Esophagus (tissue), 2 donors: Measurements from ENCODE around the gene SBSN. TPM values are rescaled to one million over a fixed set of nuclear protein-coding genes. Genes with fewer than 3 reads are reported as not detected.

ENCODE experiments used
- H3K27ac ChIP-seq, 2 donors: one replicate each; pipeline ENCODE4 v1.5.1; 2013; ENCODE audit warnings: low read depth in 2 of 2, mild to moderate bottlenecking in 2 of 2, inconsistent platforms in 1 of 2, low read length in 1 of 2, moderate library complexity in 1 of 2
- H3K27me3 ChIP-seq, 2 donors: one replicate each; pipeline ENCODE4 v1.6.1; 2013; ENCODE audit warnings: low read length in 2 of 2, control low read depth in 1 of 2, mild to moderate bottlenecking in 1 of 2; ENCODE audit not compliant: insufficient read depth in 2 of 2, control insufficient read depth in 1 of 2
- H3K36me3 ChIP-seq, 2 donors: one replicate each; pipeline ENCODE4 v1.6.1; 2013; ENCODE audit warnings: low read length in 1 of 2; ENCODE audit not compliant: control insufficient read depth in 2 of 2, insufficient read depth in 2 of 2
- H3K4me1 ChIP-seq, 2 donors: one replicate each; pipeline ENCODE4 v1.6.1; 2013; ENCODE audit warnings: low read length in 1 of 2; ENCODE audit not compliant: control insufficient read depth in 2 of 2, insufficient read depth in 2 of 2
- H3K4me3 ChIP-seq, 2 donors: one replicate each; pipeline ENCODE4 v1.5.1; 2013; ENCODE audit warnings: low read length in 2 of 2, mild to moderate bottlenecking in 2 of 2, low read depth in 1 of 2, moderate library complexity in 1 of 2
- H3K9me3 ChIP-seq, 2 donors: one replicate each; pipeline ENCODE4 v1.6.1; 2013; ENCODE audit warnings: mild to moderate bottlenecking in 2 of 2, low read depth in 1 of 2, low read length in 1 of 2, moderate library complexity in 1 of 2; ENCODE audit not compliant: control insufficient read depth in 2 of 2, insufficient read depth in 1 of 2
- WGBS, 2 donors: extraction: QIAGEN DNeasy Blood & Tissue Kit; methylation state at CpG; one replicate each; pipeline ENCODE4 v1.1.7; 2013; 5-methylcytosine and 5-hydroxymethylcytosine counted together
- polyA plus RNA-seq, 2 donors: library from polyadenylated mRNA; stranded (reverse); fragments of 200-250 nt; gene quantifications; one replicate each; pipeline ENCODE4 v1.2.3, GENCODE V29; 2013
- donor health status: healthy with polysubstance abuse.
- donor health status: Bipolar disorder and iron deficiency.

SBSN gene
- polyA plus RNA-seq, 2 donors: 453 to 1,191 TPM

DNA sequence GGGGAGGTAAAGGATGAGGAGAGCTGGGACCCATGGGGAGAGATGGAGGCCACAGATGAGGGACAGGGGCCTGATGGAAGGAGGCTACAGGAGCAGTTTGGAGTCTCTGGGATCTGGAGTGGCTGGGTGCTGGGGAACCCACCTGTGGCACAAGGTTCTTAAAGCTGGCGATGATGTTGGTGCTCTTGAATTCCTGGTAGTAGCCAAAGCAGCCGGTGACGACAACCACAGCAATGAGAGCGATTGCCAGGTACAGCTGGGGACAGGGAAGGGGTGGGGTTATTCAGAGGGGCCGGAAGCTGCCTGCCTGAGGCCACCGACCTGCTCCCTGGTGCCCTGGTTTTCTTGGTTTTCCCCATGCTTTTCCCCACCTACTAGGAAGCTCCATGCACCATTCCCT lies 32.6 kb upstream of the SBSN start:
- Histone ChIP-seq H3K4me3 (no peak overlapping the region), H3K36me3 (no peaks in the 10 kb centered on the region), H3K9me3 (no peaks in the 10 kb centered on the region), H3K27me3 (peaks cover 0 to 9% of the 10 kb centered on the region in 2 donors), H3K4me1 (peaks cover 3 to 13% of the 10 kb centered on the region in 2 donors), H3K27ac (no peak overlapping the region)
- WGBS, 2 donors: 58 to 74% methylated on average over 6 of the region's 6 CpGs

DNA sequence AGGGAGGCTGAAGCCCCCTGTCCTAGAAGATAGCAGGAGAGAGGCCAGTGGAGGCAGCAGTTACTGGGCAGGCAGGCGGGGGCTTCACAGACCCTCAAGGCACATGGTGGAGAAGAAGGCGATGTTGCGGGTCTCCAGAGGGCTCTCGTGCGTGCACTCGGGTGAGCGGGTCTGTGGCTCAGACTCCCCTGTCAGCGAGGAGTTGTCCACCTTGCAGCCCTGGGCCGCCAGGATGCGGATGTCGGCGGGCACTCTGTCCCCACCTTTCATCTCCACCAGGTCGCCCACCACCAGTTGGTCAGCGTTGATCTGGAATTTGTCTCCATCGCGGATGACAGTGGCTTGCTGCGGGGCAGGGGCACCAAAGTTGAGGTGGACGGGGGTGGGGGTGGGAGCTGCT lies 32.2 kb upstream of the SBSN start:
- Histone ChIP-seq H3K36me3 (no peaks in the 10 kb centered on the region), H3K9me3 (no peaks in the 10 kb centered on the region), H3K4me3 (no peak overlapping the region), H3K4me1 (peaks cover 3 to 13% of the 10 kb centered on the region in 2 donors), H3K27me3 (peaks cover 0 to 9% of the 10 kb centered on the region in 2 donors), H3K27ac (no peak overlapping the region)
- WGBS, 2 donors: 90 to 92% methylated on average over 18 of the region's 18 CpGs

DNA sequence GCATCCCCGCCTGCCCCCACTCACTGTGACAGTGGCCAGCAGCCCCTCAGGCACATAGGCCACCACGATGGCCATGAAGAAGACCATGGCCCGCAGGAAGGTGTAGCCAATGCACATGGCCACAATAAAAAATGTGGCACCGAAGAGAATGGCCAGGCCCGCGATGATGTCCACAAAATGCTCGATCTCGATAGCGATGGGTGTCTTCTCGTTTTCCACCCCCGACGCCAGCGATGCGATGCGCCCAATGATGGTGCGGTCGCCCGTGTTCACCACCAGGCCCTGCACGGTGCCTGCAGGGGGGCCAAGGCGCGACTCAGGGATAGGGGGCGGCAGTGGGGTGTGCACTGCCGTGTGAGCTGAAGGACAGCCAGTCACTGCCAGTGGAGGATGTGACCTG lies 31.7 kb upstream of the SBSN start:
- Histone ChIP-seq H3K36me3 (no peaks in the 10 kb centered on the region), H3K27ac (no peak overlapping the region), H3K4me1 (peaks cover 3 to 13% of the 10 kb centered on the region in 2 donors), H3K27me3 (peaks cover 0 to 9% of the 10 kb centered on the region in 2 donors), H3K4me3 (no peak overlapping the region), H3K9me3 (no peaks in the 10 kb centered on the region)
- 90 to 91% methylated on average over 23 of the region's 23 CpGs for WGBS, 2 donors

DNA sequence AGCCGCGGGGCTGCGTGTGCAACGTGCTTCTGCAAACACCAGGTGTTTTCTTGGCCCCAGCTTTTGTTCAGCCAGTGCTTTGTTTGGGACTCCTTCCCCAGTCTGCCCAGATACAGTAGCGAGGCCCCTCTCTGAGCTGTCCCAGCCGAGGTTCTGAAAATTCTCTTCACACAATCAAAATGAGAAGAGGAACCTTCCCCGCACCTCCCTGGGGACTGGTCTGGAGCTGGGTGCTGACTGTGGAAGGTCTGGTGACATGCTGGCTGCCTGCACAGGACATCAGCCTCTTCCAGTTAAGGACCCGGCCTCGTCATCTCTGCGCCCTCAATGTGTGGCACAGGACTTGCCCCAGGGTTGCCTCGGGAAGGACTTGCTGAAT lies 31.2 kb upstream of the SBSN start:
- H3K9me3 ChIP-seq: no peaks in the 10 kb centered on the region
- WGBS, 2 donors: 49 to 51% methylated on average over 11 of the region's 11 CpGs
- no peaks in the 10 kb centered on the region for H3K36me3 ChIP-seq
- no peak overlapping the region for H3K4me3 ChIP-seq
- no peak overlapping the region for H3K27ac ChIP-seq
- H3K4me1 ChIP-seq: peaks cover 3 to 13% of the 10 kb centered on the region in 2 donors
- peaks cover 0 to 9% of the 10 kb centered on the region in 2 donors for H3K27me3 ChIP-seq

DNA sequence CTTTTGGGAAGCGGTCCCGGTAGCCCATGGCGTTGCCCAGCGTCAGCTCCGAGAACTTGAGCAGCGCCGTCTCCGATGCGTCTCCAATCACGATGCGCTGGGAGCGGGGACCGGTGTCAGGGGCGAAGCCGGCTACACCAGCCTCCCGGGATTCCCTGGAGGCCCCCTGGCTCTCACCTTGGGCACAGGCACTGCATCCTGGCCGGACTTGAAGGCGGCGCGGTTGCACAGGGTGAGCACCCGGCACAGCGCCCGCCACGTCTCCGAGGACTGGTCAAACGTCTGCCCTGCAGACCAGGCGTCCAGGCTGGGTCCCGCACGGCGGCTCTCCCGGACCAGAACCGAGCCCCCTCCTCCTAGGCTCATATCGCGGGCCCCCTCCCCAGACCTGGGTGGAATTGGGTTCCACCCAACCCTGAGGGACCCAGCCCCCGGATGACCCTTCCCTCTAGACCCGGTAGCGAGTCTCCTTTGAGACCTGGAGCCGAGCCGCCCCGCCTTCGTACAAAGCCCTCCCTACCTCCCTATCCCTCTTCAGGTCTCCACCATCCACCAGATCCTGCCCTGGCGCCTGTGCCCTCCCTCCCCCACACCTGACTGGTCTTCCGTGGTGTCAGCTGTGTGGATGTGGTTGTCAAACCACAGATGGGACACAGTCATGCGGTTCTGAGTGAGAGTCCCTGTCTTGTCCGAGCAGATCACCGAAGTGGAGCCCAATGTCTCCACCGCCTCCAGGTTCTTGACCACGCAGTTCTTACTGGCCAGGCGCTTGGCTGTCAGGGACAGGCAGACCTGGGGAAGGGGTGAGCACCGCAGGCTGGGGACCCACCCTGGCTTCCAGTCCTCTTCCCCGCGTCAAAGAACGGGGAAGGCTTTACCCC lies 30.5 kb upstream of the SBSN start:
- Histone ChIP-seq H3K4me3 (peak overlapping the region in 1 of 2 donors; percentile 34), H3K4me1 (peaks cover 3 to 13% of the 10 kb centered on the region in 2 donors), H3K9me3 (no peaks in the 10 kb centered on the region), H3K27ac (no peak overlapping the region), H3K27me3 (peaks cover 0 to 9% of the 10 kb centered on the region in 2 donors), H3K36me3 (no peaks in the 10 kb centered on the region)
- 24 to 30% methylated on average over 50 to 53 of the region's 53 CpGs for WGBS, 2 donors

DNA sequence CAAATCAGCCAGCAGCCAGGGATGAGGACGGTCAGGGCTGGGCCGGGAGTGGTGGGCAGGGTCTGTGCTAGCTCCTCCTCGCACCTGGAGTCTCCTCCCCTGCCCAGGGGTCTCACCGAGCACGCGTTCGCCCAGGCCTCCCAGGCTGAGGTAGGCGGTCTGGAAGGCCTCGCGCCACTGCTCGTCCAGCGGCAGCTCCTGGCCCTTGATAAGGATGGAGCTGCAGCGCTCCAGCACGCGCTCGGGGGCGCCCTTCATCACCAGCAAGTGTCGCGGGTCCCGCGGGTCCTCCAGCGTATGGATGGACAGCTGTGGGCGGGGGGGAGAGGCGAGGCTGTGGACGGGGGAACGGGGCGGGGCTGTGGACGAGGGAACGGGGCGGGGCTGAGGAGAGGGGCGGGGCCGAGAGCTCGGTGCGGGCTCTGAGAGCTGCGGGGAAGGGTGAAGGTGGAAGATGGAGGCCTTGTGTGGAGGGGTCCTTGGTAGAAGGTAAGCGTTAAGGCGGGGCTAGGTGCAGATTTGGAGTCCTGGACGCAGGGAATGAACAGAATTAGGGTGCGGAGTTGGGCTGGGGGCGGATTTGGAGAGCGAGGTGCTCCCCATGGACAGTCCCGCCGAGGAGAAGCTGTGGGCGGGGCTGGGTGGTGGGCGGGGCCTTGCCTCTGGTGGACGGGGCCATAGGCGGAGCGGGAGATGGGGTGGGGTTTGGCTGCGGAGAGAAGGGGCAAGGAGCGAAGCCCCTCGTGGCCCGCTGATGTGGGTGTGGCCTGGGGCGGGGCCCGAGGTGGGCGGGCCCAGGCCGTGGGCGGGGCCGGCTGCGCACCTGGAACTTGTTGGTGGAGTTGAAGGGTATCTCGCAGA lies 29.7 kb upstream of the SBSN start:
- no peak overlapping the region for H3K27ac ChIP-seq
- no peaks in the 10 kb centered on the region for H3K9me3 ChIP-seq
- H3K4me3 ChIP-seq: peak overlapping the region in 1 of 2 donors; percentile 34
- WGBS, 2 donors: 10% methylated on average over 53 to 60 of the region's 60 CpGs
- H3K4me1 ChIP-seq: peaks cover 3 to 13% of the 10 kb centered on the region in 2 donors
- peaks cover 0 to 9% of the 10 kb centered on the region in 2 donors for H3K27me3 ChIP-seq
- H3K36me3 ChIP-seq: no peaks in the 10 kb centered on the region

DNA sequence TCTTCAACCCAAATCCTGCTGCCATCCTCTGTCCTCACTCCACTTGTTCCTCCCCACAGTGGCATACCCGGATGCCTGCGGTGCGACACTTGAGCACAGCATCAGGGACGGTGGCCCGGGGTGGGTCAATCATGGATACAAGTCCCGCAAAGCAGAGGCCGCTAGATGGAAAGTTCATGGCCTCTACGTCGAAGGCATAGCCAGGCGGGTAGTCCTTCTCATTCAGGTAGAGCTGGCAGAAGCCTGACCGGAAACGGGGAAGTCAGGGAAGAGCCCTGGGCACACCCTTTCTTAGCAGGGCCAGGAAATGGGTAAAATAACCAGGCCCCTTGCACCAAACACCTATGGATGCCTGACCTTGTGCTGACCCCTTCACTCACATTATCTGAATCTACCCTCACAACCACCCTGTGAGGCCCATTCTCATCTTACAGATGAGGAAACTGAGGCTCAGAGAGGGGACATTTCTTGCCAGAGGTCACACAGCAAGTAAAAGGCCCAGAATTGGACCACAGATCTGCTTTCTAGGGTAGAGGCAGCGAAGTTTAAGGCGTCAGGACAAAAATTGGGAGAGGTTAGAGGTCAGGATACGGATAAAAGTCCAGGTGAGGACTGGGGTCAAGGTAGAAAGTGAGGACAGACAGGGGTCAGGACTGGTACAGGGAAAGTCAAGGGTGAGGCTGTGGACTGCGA lies 28.9 kb upstream of the SBSN start:
- peaks cover 0 to 9% of the 10 kb centered on the region in 2 donors for H3K27me3 ChIP-seq
- H3K36me3 ChIP-seq: no peaks in the 10 kb centered on the region
- peaks cover 3 to 13% of the 10 kb centered on the region in 2 donors for H3K4me1 ChIP-seq
- H3K4me3 ChIP-seq: no peak overlapping the region
- H3K9me3 ChIP-seq: no peaks in the 10 kb centered on the region
- 88% methylated on average over 16 of the region's 16 CpGs for WGBS, 2 donors
- no peak overlapping the region for H3K27ac ChIP-seq

DNA sequence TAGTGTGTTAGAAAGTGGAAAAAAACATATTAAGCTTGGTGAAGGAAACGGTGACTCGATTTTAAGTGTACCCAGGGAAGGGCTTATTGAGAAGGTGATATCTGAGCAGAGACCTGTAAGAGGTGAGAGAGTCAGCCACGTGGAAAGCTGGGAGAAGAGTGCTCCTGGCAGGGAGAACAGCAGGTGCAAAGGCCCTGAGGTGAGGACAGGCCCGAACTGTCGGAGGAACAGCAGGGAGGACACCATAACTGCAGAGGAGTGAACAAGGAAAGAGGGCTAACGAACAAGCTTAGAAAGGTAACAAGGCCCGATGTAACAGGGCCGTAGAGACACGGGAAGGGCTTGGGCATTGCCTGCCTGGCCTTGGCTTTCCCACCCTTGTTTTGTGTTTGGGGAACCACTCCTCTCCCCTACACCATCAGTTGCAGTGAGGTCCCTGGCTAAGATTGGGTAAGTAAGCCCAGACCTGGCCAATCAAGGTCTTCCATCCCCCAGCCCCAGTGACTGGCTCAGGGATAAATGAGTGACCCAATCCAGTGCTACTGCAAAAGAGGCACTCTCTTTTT lies 28.0 kb upstream of the SBSN start:
- Histone ChIP-seq H3K4me1 (peaks cover 3 to 13% of the 10 kb centered on the region in 2 donors), H3K9me3 (no peaks in the 10 kb centered on the region), H3K4me3 (no peak overlapping the region), H3K36me3 (no peaks in the 10 kb centered on the region), H3K27ac (no peak overlapping the region), H3K27me3 (peaks cover 0 to 9% of the 10 kb centered on the region in 2 donors)
- WGBS, 2 donors: 80 to 87% methylated on average over 9 of the region's 9 CpGs
